GM21619 (cell line): ENCODE measurements around the gene USP24.

Experiments
- ATAC-seq: cut with Tn5 transposase; IDR thresholded peaks from one replicate; pipeline ENCODE4 v1.9.1; 2021; ENCODE audit not compliant: unreplicated experiment

The USP24 gene

GRCh38 chr1:55159571-55159970, 55.6 kb downstream of the USP24 start:
- no peak for ATAC-seq

DNA sequence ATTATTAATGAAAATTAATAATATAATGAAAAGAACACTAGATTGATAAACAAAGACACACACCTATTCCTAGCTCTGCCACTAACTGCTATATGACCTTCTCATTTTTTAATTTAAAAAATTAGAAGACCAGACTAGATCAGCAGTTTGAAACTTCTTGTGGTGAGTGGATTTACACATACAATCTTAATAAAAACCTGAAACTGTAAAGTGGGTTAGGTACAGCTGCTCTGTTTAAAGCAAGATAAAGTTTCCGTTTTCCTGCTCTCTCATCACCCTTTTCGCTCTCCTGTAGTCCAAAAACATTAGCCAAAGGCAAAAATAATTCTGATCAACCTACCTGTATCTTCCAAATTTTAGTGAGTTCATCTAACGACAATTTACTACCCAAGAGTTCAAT, 58.6 kb downstream of the USP24 start:
- ATAC-seq, result no peak

- no peak for ATAC-seq
Observed at GRCh38 chr1:55156093-55156492, 59.1 kb downstream of the USP24 start.

- ATAC-seq, result no peak
Observed at GRCh38 chr1:55155522-55155921, 59.6 kb downstream of the USP24 start.

DNA sequence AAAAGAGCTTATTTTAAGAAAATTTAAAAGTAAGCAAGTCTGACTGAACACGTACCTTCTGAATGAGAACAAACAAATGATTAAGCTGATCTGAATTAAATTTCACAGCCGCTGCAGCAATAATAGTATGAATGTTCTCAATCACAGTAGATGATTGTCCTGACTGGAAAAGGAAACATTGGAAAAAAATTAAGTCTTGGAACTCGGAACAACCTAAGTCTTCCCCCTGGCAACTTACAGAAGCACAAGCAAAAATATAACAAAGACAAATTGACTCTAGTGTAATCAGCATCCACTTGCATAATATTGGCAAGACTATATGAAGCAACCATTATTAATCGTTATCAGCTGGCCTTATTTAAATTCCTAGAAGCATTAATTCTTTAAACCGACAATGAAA, 60.5 kb downstream of the USP24 start:
- no peak for ATAC-seq

DNA sequence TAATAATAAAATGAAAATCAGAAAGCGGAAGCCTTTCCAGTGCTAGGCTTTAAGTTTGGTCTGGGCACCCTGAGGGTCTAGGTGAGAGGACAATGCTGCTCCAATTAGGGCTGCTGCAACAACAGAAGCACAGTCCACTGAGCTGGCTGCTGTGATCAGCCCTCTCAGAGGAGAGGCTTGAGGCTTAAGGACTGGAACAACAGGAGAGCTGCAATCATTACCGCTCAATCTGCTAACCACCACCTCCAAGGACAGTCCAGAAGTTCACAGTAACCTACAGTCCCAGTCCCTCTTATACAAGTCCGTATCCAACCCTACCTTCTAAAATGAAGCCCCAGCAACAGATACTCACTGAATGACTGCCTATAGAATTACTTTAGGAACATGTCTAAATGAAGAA, 62.1 kb downstream of the USP24 start:
- ATAC-seq, result no peak

GRCh38 chr1:55150880-55151588, 64.1 kb downstream of the USP24 start:
- ATAC-seq, result peak; percentile 90

DNA sequence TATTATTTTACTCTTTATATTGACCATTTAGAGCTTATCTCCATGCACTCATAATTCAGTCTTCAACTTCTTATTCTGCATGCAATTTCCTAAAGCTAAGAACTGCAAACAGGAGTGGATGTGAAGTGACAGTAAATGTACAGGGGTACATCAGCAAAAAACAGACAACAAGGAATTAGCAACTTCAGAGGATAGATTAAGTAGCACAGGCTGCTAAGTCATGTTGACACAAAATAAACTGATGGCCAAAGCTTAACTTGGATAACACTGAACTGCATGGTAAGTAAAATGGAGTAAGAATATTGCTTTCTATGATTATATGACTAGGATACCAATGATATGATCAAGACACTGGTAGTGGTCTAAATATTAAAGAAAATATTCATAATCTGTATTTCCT, 66.5 kb downstream of the USP24 start:
- ATAC-seq, result no peak

DNA sequence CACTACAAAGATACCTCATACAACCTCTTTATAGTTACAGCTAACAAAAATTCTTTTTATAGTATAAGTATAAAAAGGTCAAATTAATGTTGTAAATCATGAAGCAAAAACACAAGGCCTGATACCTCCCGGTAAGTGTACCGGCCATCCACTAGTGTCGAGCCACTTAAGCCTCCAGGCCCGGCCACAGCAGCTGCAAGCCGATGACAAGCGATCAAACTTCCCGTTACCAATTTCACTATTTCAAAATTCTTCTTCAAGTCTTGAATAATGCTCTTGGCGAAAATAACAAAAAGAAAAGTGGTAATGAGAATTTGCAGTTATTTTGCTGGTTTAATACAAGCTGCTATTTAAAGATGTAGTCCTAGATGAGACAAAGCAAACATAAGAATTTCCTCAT, 67.6 kb downstream of the USP24 start:
- no peak for ATAC-seq

DNA sequence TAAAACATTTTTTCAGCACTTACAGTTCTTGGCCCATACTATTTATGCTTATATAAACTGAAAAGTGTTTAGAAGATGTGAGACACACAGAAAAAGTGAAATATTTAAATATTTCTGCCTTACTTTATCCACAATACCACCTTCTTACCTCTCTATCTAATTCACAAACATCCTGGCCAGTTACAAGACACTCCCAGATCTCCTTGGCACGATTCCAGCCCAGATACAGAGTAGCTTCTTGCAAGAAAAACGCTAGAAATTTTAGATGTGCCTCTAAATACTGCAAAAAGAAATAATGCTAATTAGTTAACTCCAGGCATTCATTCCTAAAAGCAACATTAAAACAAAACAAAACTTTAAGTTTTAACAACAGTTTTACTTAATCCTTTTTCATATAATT, 68.4 kb downstream of the USP24 start:
- ATAC-seq, result no peak

DNA sequence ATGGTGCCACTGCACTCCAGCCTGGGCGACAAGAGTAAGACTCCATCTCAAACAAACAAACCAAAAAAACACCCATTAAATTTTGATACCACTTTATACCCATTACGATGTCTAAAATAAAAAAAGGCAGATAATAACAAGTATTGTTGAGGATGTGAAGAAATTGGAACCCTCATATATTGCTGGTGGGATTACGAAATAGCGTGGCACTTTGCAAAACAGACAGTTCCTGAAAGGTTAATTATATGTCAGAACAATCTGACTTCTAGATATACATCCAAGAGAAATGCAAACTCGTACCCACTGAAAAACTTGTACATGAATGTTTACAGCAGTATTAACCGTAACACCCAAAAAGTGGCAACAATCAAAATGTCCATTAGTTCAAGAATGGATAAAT, 70.3 kb downstream of the USP24 start:
- ATAC-seq, result no peak

DNA sequence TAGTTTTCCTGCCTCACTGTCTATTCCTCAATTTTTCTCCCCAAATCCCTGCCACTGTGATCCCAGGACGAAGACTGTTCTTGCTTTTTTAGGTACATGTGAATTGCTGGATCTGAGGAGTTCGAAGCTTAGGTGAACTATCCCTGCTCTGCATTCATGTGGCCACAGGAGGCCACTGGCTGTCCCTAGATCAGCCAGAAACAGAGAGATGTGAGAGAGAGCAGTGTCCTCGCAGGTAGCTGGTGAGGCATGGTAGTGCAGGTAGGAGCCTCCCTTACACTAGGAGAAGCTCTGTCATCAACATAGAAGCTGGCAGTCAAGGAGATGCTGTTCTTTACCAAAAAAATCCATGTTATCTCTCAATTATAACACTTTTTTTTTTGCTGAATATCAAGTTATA, 71.5 kb downstream of the USP24 start:
- no peak for ATAC-seq

DNA sequence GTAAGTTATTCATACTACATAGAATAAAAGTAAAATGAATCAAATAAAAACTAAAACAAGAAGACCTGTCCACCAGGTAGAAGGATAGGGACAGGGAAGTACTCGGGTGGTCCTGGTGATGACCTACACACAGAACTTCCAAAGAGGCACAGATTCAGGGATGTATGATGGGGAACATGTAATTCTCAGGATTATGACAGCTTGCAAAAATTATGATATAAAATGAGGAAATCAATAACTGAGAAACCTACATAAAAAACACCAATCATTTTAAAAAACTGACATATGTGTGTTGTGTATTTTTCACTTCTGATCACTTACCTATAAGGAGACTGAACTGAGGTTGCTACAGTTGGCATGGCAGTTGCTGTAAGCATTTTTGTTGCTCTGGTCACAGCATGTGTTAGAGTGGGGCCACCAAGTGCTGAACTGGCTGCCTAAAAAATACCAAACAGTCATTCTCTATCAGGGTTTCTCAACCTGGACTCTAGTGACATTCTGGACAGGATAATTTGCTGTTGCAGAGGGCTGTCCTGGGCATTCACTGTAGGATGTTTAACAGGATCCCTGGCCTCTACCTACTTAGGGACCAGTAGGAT, 73.8 kb downstream of the USP24 start:
- ATAC-seq, result no peak

GRCh38 chr1:55140546-55140983, 74.6 kb downstream of the USP24 start:
- peak; percentile 79 for ATAC-seq

- ATAC-seq, result no peak
Observed at GRCh38 chr1:55140137-55140536, 75.0 kb downstream of the USP24 start.

DNA sequence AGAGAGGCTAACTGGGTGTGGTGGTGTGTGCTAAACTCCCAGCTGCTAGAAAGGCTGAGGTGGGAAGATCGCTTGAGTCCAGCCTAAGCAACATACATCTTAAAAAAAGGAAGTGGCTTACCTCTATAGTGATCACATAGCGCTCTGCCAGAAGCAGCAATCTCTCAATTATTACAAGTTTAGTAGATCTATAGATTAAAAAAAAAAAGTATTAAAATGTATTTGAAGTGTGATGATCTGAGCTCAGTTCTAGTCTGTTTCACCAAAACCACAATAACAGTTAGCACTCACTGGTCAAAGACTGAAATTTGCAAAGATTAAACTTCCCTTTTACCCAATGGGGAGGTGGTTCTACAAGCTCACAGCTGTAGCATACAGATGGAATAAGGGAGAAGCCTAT, 76.3 kb downstream of the USP24 start:
- ATAC-seq, result no peak

DNA sequence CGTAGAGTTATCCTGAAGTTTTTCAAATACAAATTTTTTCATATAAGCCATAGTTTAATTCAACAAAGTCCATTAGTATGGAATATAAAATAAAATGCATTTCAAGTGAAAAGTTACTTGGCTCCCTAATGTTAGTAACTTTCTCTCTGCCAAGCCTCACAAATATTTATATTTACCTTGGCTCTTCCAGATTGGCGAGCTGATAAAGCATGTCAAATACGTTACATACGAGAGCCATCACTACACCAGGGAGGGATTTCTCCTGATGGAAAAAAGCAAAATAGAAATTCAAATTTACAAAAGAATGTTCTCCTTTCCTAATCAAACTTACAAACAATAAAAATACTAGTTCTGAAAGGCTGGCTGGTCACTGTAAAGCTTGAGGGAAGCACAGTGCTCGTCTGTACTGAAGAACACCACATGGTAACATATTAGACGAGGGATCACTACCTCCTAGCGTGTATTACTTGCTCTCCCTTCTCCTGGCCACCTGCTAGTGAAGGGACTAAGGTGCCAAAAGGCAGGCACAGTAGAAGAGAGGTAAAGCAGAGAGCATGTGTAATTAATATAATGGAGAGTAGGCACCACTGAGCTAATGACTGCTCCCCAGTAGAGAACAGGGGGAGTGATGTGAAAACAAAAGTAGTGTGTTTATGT, 80.9 kb downstream of the USP24 start:
- ATAC-seq, result no peak

DNA sequence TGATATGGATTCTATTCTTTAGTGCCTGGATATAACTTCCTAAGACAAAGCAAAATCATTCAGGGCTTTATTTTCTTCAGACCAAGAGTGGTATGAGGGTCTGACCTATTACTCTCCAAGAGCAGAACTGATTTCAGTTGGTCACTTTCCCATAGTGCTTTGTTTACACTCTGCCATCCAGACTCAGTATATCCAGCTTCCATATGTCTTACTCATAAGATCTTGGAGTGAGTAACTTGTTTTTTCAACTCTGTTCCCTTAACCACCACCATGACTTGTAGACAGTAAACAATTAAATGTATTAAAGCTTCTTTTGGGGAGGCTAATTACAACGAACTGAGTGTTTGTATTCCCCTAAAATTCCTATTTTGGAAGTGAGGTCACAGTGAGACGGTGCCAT, 83.4 kb downstream of the USP24 start:
- no peak for ATAC-seq

GRCh38 chr1:55131218-55131617, 83.9 kb downstream of the USP24 start:
- ATAC-seq, result no peak

- ATAC-seq, result no peak
Observed at GRCh38 chr1:55129194-55129728, 85.9 kb downstream of the USP24 start.

- ATAC-seq, result peak; percentile 7
Observed at GRCh38 chr1:55128418-55128995, 86.7 kb downstream of the USP24 start.

DNA sequence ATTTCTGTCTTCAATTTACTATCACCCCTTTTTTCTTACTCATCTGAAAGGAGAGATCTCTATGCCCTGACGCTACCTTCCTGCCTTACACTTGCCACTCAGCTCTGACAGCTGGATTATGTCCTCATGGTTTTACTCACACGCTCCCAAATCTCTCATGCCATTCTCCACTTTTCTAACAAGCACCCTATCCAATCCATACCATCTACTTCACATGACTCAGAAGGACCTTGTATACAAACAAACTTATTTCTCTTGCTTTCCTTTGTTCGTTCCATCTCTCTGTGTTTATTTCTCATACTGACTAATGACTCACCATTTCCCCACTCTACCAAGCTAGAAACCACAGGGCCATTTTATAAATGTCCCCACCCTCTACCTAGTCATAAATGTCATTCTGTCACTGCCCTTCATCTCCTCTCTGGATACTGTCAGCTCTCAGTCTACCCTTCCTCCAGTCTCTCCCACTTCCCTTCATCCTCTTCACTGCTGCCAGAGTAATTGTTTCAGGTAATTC, 87.3 kb downstream of the USP24 start:
- ATAC-seq, result peak; percentile 80
